ENCODE measurements around the gene ZFC3H1. TPM values are rescaled to one million over a fixed set of nuclear protein-coding genes. Genes with fewer than 3 reads are reported as not detected.
"Not testable (repeated sequence)": the region's sequence is repeated elsewhere in the genome, so short reads cannot be mapped to it uniquely, and the experiment has no call there.

The ZFC3H1 gene
- total RNA-seq, 1 donor from 2014 or later, result 38.2 TPM

GRCh38 chr12:71703206-71703605, 39.6 kb upstream of the ZFC3H1 start:
- Mint-ChIP-seq H3K36me3 (peaks cover 19% of the 10 kb centered on the region), H3K9me3 (no peaks in the 10 kb centered on the region), H3K27me3 (no peaks in the 10 kb centered on the region), H3K4me1 (ENCODE audit: unreplicated experiment) (no peaks in the 10 kb centered on the region), H3K27ac (peak overlapping the region; percentile 48), H3K4me3 (no peak overlapping the region)
- TF ChIP-seq, protein P1, sequence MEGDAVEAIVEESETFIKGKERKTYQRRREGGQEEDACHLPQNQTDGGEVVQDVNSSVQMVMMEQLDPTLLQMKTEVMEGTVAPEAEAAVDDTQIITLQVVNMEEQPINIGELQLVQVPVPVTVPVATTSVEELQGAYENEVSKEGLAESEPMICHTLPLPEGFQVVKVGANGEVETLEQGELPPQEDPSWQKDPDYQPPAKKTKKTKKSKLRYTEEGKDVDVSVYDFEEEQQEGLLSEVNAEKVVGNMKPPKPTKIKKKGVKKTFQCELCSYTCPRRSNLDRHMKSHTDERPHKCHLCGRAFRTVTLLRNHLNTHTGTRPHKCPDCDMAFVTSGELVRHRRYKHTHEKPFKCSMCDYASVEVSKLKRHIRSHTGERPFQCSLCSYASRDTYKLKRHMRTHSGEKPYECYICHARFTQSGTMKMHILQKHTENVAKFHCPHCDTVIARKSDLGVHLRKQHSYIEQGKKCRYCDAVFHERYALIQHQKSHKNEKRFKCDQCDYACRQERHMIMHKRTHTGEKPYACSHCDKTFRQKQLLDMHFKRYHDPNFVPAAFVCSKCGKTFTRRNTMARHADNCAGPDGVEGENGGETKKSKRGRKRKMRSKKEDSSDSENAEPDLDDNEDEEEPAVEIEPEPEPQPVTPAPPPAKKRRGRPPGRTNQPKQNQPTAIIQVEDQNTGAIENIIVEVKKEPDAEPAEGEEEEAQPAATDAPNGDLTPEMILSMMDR (conservative IDR thresholded peaks at IDR 0.05), result no peak
- DNase-seq (ENCODE audit: extremely low spot score, unreplicated experiment), result no peak

GRCh38 chr12:71702590-71702989, 38.9 kb upstream of the ZFC3H1 start:
- TF ChIP-seq, protein P1 (conservative IDR thresholded peaks at IDR 0.05), result no peak
- no peak overlapping the region for H3K27ac Mint-ChIP-seq
- DNase-seq (ENCODE audit: extremely low spot score, unreplicated experiment), result no peak
- no peaks in the 10 kb centered on the region for H3K9me3 Mint-ChIP-seq
- H3K4me1 Mint-ChIP-seq (ENCODE audit: unreplicated experiment), result no peaks in the 10 kb centered on the region
- H3K36me3 Mint-ChIP-seq, result peaks cover 22% of the 10 kb centered on the region
- no peaks in the 10 kb centered on the region for H3K27me3 Mint-ChIP-seq
- H3K4me3 Mint-ChIP-seq, result no peak overlapping the region

GRCh38 chr12:71702181-71702580, 38.5 kb upstream of the ZFC3H1 start:
- H3K27ac Mint-ChIP-seq; H3K4me3 Mint-ChIP-seq; H3K9me3 Mint-ChIP-seq; H3K27me3 Mint-ChIP-seq; DNase-seq (ENCODE audit: extremely low spot score, unreplicated experiment); H3K4me1 Mint-ChIP-seq (ENCODE audit: unreplicated experiment): not testable (repeated sequence)
- H3K36me3 Mint-ChIP-seq, result peaks cover 22% of the 10 kb centered on the region

DNA sequence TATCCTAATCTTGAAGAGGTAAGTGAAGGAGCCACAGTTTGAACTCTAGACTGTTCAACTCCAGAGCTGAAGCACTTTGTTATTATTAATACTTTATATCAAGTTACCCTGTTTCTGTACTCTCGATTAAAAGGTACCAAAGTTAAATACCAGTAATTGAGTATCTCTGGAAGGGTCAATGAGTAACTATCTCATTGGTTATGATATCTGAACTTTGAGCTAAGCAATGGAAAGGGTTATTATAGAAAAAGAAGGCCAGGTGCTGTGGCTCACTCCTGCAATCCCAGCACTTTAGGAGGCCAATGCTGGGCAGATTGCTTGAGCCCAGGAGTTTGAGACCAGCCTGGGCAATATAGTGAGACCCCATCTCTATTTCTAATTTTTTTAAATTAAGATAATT, 32.1 kb upstream of the ZFC3H1 start:
- H3K4me1 Mint-ChIP-seq (ENCODE audit: unreplicated experiment), result peaks cover 6% of the 10 kb centered on the region
- no peak overlapping the region for H3K27ac Mint-ChIP-seq
- no peak overlapping the region for H3K4me3 Mint-ChIP-seq
- no peak for DNase-seq (ENCODE audit: extremely low spot score, unreplicated experiment)
- H3K27me3 Mint-ChIP-seq, result no peaks in the 10 kb centered on the region
- TF ChIP-seq, protein P1 (conservative IDR thresholded peaks at IDR 0.05), result no peak
- peaks cover 30% of the 10 kb centered on the region for H3K36me3 Mint-ChIP-seq
- no peaks in the 10 kb centered on the region for H3K9me3 Mint-ChIP-seq

- DNase-seq (ENCODE audit: extremely low spot score, unreplicated experiment), result no peak
- Mint-ChIP-seq H3K27ac (no peak overlapping the region), H3K36me3 (peaks cover 23% of the 10 kb centered on the region), H3K27me3 (no peaks in the 10 kb centered on the region), H3K4me3 (no peak overlapping the region), H3K4me1 (ENCODE audit: unreplicated experiment) (peaks cover 6% of the 10 kb centered on the region), H3K9me3 (no peaks in the 10 kb centered on the region)
- TF ChIP-seq, protein P1 (conservative IDR thresholded peaks at IDR 0.05), result no peak
Measured at GRCh38 chr12:71694099-71694820, 30.6 kb upstream of the ZFC3H1 start.

GRCh38 chr12:71693651-71694050, 30.0 kb upstream of the ZFC3H1 start:
- not testable (repeated sequence) for DNase-seq (ENCODE audit: extremely low spot score, unreplicated experiment); H3K27ac Mint-ChIP-seq; H3K4me1 Mint-ChIP-seq (ENCODE audit: unreplicated experiment); H3K4me3 Mint-ChIP-seq; H3K27me3 Mint-ChIP-seq; H3K9me3 Mint-ChIP-seq
- H3K36me3 Mint-ChIP-seq, result peaks cover 17% of the 10 kb centered on the region

All from type B pancreatic cell (in vitro differentiated cells).